Ectodermal cell (in vitro differentiated cells): ENCODE data around the gene C8G.

Experiments used
- H3K27ac ChIP-seq: 2 replicates; pipeline ENCODE4 v1.7.0; 2013; ENCODE audit warnings: mild to moderate bottlenecking, low read depth, low read length; ENCODE audit not compliant: insufficient read depth, poor library complexity, severe bottlenecking
- H3K27me3 ChIP-seq: 2 replicates; pipeline ENCODE4 v1.7.0; 2013; ENCODE audit warnings: mild to moderate bottlenecking, low read length; ENCODE audit not compliant: insufficient read depth, control insufficient read depth, poor library complexity, severe bottlenecking
- H3K36me3 ChIP-seq: one replicate; pipeline ENCODE4 v1.7.0; 2013; ENCODE audit warnings: low read length; ENCODE audit not compliant: control insufficient read depth, insufficient read depth
- H3K4me1 ChIP-seq: one replicate; pipeline ENCODE4 v1.7.0; 2013; ENCODE audit warnings: low read length; ENCODE audit not compliant: control insufficient read depth, insufficient read depth
- H3K4me3 ChIP-seq: 2 replicates; pipeline ENCODE4 v1.7.0; 2013; ENCODE audit warnings: low read depth, low read length, control low read depth; ENCODE audit not compliant: insufficient read depth
- H3K9me3 ChIP-seq: 2 replicates; pipeline ENCODE4 v1.7.0; 2013; ENCODE audit warnings: mild to moderate bottlenecking, low read length, moderate library complexity; ENCODE audit not compliant: control insufficient read depth
- WGBS, 2 experiments: methylation state at CpG; one replicate each; pipeline ENCODE4 v1.1.7; 2013; ENCODE audit warnings: missing lambda C conversion rate in 2 of 2; 5-methylcytosine and 5-hydroxymethylcytosine counted together

Gene C8G

DNA sequence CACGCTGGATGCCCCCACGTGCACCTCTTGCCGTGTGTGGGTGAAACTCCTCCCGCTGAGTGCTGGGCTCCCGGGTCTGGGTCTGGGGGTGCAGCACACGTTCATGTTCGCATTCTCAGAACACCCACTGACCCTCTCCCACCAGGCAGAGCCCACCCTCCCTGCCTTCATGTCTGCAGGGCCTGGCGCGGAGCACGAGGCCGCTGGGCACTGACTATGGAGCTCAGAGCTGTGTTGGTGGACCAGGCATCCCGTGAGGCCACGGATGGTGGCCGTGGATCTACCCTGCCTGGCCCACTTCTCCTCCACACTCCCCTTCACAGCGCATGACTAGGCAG is 15.9 kb downstream of the C8G start:
- Histone ChIP-seq H3K27ac (no peak overlapping the region), H3K4me3 (no peak overlapping the region), H3K36me3 (no peaks in the 10 kb centered on the region), H3K9me3 (no peaks in the 10 kb centered on the region), H3K4me1 (peaks cover 12% of the 10 kb centered on the region), H3K27me3 (no peaks in the 10 kb centered on the region)
- 94 to 97% methylated on average over 15 of the region's 15 CpGs for WGBS, 2 experiments

- WGBS, 2 experiments, result 81% methylated on average over 23 of the region's 23 CpGs
- no peaks in the 10 kb centered on the region for H3K27me3 ChIP-seq
- H3K4me1 ChIP-seq, result peaks cover 16% of the 10 kb centered on the region
- no peak overlapping the region for H3K27ac ChIP-seq
- H3K36me3 ChIP-seq, result no peaks in the 10 kb centered on the region
- H3K9me3 ChIP-seq, result no peaks in the 10 kb centered on the region
- H3K4me3 ChIP-seq, result no peak overlapping the region
Measured at GRCh38 chr9:136961279-136962065, 16.4 kb downstream of the C8G start.

DNA sequence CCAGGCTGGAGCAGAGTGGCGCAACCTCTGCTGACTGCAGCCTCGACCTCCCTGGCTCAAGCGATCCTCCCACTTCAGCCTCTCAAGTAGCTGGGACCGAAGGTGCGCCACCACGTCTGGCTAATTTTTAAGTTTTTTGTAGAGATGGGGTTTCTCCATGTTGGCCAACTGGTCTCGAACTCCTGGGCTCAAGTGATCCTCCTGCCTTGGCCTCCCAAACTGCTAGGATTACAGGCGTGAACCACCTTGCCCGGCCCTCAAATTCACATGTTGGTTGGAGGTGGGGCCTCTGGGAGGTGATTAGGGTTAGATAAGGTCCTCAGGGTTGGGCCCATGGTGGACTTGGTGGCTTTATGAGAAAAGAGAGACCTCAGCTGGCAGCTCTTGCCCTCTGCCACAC is 17.1 kb downstream of the C8G start:
- Histone ChIP-seq H3K27ac (no peak overlapping the region), H3K36me3 (no peaks in the 10 kb centered on the region), H3K27me3 (no peaks in the 10 kb centered on the region), H3K4me3 (no peak overlapping the region), H3K9me3 (no peaks in the 10 kb centered on the region), H3K4me1 (peaks cover 16% of the 10 kb centered on the region)
- WGBS, 2 experiments, result 95% methylated on average over 9 of the region's 9 CpGs

- H3K4me1 ChIP-seq, result peaks cover 16% of the 10 kb centered on the region
- H3K27ac ChIP-seq, result no peak overlapping the region
- 92% methylated on average over 11 of the region's 11 CpGs for WGBS, 2 experiments
- no peaks in the 10 kb centered on the region for H3K27me3 ChIP-seq
- no peaks in the 10 kb centered on the region for H3K9me3 ChIP-seq
- no peak overlapping the region for H3K4me3 ChIP-seq
- no peaks in the 10 kb centered on the region for H3K36me3 ChIP-seq
Measured at GRCh38 chr9:136962701-136963248, 17.7 kb downstream of the C8G start.

DNA sequence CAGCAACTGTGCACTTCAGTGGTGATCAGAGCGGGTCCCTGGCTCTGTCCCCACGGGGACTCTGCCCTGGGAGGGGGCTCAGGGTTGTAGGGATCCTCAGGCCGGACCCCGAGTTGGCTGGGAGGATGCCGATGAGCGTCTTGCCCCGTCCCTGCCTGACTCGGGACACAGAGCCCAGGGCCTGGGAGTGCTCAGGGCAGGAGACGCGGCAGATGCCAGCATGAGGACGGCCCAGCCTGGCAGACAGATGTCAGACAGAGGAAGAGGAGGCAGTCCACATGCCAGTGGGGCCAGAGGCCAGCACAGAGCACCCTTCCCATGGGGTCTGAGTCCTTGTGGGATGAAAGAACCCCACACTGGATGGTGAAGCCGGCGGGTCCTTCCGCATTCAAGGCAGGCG is 18.3 kb downstream of the C8G start:
- no peak overlapping the region for H3K27ac ChIP-seq
- H3K4me3 ChIP-seq, result no peak overlapping the region
- H3K4me1 ChIP-seq, result peaks cover 16% of the 10 kb centered on the region
- no peaks in the 10 kb centered on the region for H3K9me3 ChIP-seq
- WGBS, 2 experiments, result 94% methylated on average over 15 of the region's 15 CpGs
- H3K36me3 ChIP-seq, result no peaks in the 10 kb centered on the region
- no peaks in the 10 kb centered on the region for H3K27me3 ChIP-seq

GRCh38 chr9:136963751-136964150 is 18.7 kb downstream of the C8G start:
- Histone ChIP-seq H3K36me3 (no peaks in the 10 kb centered on the region), H3K9me3 (no peaks in the 10 kb centered on the region), H3K4me1 (peaks cover 16% of the 10 kb centered on the region), H3K27ac (no peak overlapping the region), H3K4me3 (no peak overlapping the region), H3K27me3 (no peaks in the 10 kb centered on the region)
- WGBS, 2 experiments, result 86 to 87% methylated on average over 12 of the region's 12 CpGs

DNA sequence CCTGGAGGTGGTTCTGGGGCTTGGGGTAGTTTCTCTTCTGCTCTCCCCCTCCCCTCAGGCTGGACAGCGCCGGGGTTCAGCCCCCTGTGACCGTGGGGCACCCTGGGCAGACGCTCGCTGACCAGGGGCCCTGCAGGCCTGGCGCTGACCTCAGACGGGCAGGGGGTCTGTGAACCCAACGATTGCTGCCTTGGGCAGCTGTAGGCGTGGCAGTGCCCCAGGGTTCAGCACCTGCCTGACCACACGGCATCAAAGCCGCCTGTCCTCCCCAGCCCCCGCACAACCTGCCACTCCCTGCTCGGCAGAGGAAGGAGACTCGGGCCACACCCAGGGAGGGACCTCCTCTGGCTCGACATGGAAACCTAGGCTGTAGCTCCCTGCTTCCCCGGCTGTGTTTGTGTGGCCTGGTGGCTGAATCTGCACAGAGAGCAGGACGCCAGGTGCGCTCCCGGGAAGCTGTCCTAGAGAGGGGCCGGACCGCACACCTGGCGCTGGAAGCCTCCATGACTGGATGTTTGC is 19.2 kb downstream of the C8G start:
- WGBS, 2 experiments, result 86 to 87% methylated on average over 22 of the region's 22 CpGs

DNA sequence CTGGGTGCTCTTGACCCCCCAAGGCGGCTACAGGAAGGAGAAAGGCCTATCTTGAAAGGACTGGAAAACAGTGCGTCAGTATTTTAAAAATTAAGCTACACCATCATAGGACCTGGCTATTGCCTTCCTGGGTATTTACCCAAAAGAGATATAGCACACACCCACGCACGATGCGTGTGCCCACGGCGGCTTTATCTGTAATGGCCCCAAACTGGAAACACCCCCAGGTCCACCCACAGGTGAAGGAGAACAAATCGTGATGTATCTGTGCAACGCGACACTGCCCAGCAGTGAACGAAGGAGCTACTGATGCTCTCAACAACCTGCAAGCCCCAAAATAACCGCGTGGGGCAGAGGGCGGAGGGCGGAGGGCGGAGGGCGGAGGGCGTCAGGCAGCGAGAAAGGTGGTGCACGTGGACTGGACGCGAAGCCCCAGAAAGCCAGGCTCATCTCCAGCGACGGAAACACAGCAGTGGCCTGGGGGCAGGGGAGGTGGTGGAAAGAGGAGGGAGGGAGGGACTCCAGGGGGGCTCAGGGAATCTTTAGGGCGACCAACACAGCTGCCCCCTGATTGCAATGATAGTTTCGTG is 19.9 kb downstream of the C8G start:
- Histone ChIP-seq H3K4me1 (peaks cover 13% of the 10 kb centered on the region), H3K9me3 (no peaks in the 10 kb centered on the region), H3K27me3 (no peaks in the 10 kb centered on the region), H3K4me3 (no peak overlapping the region), H3K36me3 (no peaks in the 10 kb centered on the region), H3K27ac (no peak overlapping the region)
- WGBS, 2 experiments, result 92 to 94% methylated on average over 26 of the region's 26 CpGs

More for the DNA sequence above, 19.2 kb downstream of the C8G start:
- no peak overlapping the region for H3K4me3 ChIP-seq
- no peaks in the 10 kb centered on the region for H3K36me3 ChIP-seq
- peaks cover 16% of the 10 kb centered on the region for H3K4me1 ChIP-seq
- no peaks in the 10 kb centered on the region for H3K27me3 ChIP-seq
- no peaks in the 10 kb centered on the region for H3K9me3 ChIP-seq
- no peak overlapping the region for H3K27ac ChIP-seq

- 59 to 60% methylated on average over 23 of the region's 23 CpGs for WGBS, 2 experiments
- H3K27ac ChIP-seq, result no peak overlapping the region
- H3K9me3 ChIP-seq, result no peaks in the 10 kb centered on the region
- H3K4me3 ChIP-seq, result no peak overlapping the region
- no peaks in the 10 kb centered on the region for H3K36me3 ChIP-seq
- no peaks in the 10 kb centered on the region for H3K27me3 ChIP-seq
- peaks cover 13% of the 10 kb centered on the region for H3K4me1 ChIP-seq
Measured at GRCh38 chr9:136965771-136966484, 20.9 kb downstream of the C8G start.
